AG09309 (cell line): ENCODE data around the gene SLC4A3.

Source experiments
- DNase-seq: peaks from one replicate; pipeline ENCODE4 v3.0.0-alpha.2; 2010; ENCODE audit warnings: low read depth
- H3K4me3 ChIP-seq: 2 replicates; pipeline ENCODE4 v1.5.1; 2011; ENCODE audit warnings: mild to moderate bottlenecking, low read depth, low read length, moderate library complexity; ENCODE audit not compliant: control insufficient read depth
- CTCF ChIP-seq: IDR thresholded peaks from 2 replicates; pipeline ENCODE4 v1.5.1; 2011; ENCODE audit warnings: mild to moderate bottlenecking, low read depth, low read length, inconsistent platforms; ENCODE audit not compliant: insufficient read depth, control insufficient read depth; ENCODE audit errors: missing control alignments

SLC4A3 gene

GRCh38 chr2:219595256-219595655, 32.2 kb upstream of the SLC4A3 start:
- TF ChIP-seq CTCF: no peak
- no peak overlapping the region for H3K4me3 ChIP-seq
- no peak for DNase-seq

GRCh38 chr2:219596954-219597551, 30.4 kb upstream of the SLC4A3 start:
- DNase-seq: no peak
- no peak for TF ChIP-seq CTCF

GRCh38 chr2:219597552-219598307, 29.7 kb upstream of the SLC4A3 start, which contains the start of gene STK11IP:
STK11IP (plus strand) TSS chr2:219597857; CDS start chr2:219598120, 263 bp downstream.
- peak within 1 kb of the TSS; percentile 92 for H3K4me3 ChIP-seq
- TF ChIP-seq CTCF: no peak
- peak; percentile 75 for DNase-seq

More at GRCh38 chr2:219596954-219597551, 30.4 kb upstream of the SLC4A3 start:
- peak overlapping the region; percentile 92 for H3K4me3 ChIP-seq

GRCh38 chr2:219598308-219599078, 28.9 kb upstream of the SLC4A3 start:
- no peak for DNase-seq
- peak overlapping the region; percentile 92 for H3K4me3 ChIP-seq
- TF ChIP-seq CTCF: no peak

GRCh38 chr2:219603771-219604170, 23.7 kb upstream of the SLC4A3 start:
- no peak overlapping the region for H3K4me3 ChIP-seq
- no peak for DNase-seq
- no peak for TF ChIP-seq CTCF

DNA sequence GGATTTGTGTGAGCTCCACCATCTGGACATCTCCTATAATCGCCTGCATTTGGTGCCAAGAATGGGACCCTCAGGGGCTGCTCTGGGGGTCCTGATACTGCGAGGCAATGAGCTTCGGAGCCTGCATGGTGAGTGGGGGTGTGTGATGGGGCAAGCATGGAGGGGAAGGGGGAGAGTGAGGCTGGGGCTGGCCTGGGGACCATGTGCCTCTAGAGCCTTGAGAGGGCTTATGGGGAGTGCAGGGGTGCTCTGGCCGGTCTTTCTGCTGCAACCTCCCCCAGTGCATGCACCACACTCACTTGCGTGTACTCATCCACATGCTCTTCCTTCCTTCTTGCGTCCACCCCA, 21.8 kb upstream of the SLC4A3 start:
- no peak for TF ChIP-seq CTCF
- no peak for DNase-seq
- no peak overlapping the region for H3K4me3 ChIP-seq
